Hepatic stellate cell (primary cell): ENCODE measurements around the gene GALK1.
"Not testable (repeated sequence)": the region's sequence is repeated elsewhere in the genome, so short reads cannot be mapped to it uniquely, and the experiment has no call there.

ENCODE experiments used
- DNase-seq: peaks from one replicate; pipeline ENCODE4 v3.0.0; 2011; ENCODE audit warnings: low spot score

Gene GALK1

DNA sequence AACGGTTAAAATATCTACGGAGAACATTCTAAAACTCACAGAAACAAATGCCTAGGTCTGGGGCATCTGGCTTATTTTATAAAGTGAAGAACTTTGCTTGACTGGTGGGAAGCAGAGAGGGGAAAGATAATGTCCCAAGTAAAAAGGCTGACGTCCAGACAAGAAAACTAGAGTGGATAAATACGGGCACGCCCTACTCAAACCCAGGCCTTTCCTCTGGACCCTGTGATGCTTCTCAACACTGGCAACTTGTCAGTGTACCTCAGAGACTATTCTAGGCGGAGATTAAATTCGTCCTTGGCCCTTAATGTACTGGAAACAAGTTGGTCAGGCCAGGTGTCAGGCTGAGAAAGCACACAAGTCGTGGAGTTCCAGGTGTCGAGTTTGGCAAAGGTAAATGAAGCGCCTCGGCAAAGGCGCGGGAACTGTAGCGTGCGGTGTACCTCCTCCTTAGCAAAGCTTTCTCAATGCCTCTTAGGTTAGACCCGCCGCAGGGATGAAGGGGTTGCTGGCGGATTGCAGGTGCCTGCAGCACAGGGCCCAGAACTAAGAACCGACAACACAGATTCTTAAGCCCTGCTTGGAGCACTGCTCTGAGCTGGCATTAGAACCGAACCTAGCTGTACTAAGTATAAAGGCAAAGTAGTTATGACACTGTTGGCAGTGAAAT is 18.9 kb upstream of the GALK1 start:
- DNase-seq, result no peak

- DNase-seq, result no peak
Measured at GRCh38 chr17:75783069-75783783, 18.2 kb upstream of the GALK1 start.

DNA sequence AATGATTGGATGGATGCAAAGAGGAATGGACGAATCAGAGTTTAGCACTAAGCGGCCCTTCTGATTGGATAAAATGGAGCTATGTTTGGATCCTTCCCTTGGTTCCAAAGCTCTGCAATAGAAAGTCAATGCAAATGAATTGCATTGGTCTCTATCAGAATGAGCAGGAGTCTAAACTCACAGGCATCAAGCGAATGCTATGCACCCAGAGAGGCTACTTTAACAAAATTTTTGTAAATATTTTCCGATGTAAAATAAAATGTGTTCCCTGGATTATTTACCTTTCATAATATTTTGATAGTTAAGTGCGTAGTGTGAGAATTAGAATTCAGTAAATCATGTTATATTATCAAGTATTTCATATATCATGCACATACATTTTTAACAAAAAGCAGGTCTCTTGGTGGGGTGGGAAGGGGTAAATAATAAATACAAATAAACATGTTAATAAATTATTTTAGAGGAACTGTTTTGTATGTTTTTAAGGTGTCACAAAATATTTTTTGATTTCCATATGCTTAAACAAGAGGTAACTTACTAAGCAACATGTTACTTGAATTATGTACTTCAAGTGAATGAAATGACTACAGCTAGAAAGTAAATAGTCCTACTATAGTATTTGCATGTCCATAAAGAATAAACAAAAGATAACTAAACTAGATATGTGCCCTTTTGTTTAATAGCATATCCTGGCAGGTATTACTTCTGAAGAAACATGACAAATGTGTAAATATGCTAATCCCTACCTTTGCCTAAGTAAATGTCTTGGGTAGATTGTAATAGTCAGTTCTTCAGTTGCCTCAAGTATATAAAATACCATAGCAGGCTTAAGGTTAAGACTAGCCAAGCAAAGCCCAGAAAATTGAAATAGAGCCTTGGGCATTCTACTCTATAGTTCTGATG is 15.2 kb upstream of the GALK1 start:
- no peak for DNase-seq

- peak; percentile 99 for DNase-seq
Measured at GRCh38 chr17:75779250-75779986, 14.4 kb upstream of the GALK1 start.

GRCh38 chr17:75778861-75779249 is 13.9 kb upstream of the GALK1 start:
- DNase-seq, result no peak

- not testable (repeated sequence) for DNase-seq
Measured at GRCh38 chr17:75778066-75778860, 13.3 kb upstream of the GALK1 start.

- no peak for DNase-seq
Measured at GRCh38 chr17:75777296-75777922, 12.4 kb upstream of the GALK1 start.

DNA sequence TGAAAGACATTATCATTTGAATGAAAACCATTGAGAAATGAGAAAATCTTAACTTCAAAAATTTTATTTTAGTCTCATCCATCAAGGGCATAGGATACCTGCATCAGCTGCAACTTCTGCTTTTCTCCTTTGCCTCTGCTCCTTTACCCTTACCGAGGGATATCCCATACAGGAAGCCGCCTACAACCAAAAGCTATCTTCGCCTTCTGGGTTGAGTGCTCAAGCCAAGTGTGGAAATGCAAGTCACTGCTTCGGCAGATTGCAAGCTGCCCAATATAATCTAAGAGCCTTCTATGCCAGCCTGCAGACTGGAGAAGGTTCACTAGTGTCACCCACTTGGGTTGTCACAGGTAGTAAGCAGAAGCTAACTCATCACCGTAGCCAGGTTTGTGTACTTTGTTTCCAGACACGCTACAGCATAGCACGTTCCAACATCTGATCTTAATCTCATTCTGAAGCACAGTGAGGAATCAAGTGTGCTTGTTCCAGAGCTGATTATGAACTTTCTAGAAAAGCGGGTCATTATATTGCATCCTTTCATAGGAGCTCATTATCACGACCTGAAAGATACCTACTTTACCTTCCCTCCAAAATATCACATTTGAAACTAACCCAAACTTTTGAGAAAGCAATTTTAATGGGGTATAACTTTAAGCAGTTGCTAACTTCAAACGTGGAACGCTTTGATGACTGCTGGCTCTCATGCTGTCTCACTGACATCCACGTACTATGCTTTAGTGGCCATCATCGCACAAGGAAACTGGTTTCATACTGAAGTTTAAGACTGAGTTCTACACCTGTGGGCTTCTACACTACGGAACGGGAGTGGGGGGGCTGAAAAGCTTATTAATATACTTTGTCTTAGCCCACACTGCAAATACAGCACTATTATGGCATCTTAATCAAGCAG is 11.6 kb upstream of the GALK1 start:
- no peak for DNase-seq

DNA sequence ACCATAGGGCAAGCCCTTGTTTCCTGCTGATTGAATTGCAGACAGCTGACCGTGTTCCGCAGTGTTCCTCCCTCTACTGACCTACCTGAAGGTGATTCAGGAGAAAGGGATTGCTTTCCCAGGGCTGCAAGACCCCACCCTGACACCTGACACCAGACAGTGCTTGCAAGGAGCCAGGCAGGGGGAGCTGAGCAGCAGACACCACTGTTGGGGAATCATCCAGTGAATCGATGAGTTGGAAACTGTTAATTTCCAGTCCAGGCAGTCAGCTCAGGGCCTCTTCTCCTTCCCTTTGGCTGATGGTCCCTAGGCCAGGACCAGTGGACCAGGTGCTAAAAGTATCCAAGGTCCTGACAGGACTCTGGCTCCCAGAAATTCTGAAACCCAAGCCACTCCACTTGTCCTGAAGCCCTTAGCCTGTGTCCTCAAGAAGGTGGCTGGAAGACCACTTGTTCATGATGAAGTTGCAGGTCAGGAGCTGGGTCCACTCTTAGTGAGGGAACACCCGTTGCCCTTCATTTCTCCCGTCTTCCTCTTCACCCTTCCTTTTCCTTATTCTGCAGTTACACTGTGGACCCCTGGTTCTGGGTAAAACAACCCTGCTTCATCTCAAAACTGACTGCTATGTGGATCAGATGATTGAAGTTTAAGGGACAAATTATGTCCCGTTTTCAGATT is 10.1 kb upstream of the GALK1 start:
- no peak for DNase-seq

DNA sequence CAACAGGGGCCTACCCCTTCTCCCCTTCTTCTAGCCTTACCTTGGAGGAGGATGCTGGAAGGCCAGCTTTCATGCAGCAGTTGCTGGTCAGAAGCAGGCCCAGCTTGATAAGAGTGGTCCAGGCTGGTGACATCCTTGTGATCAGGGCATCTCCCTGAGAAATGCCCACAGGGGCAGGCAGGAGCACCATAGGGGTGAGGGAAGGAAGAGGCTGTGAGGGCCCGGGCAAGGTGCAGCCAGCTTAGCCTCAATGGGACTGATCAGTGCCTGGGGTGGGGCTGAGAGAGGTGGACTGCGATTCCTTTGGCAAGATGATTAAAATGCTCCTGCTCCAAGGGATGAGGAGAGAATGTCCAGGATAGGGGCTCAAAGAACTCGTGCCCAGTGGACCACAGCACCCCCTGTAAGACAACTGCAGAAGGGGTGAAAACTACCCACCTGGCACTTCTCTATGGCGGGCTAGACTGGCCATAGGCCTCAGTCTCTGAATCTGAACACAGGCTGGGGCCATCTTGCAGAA is 9.5 kb upstream of the GALK1 start:
- DNase-seq, result no peak

DNA sequence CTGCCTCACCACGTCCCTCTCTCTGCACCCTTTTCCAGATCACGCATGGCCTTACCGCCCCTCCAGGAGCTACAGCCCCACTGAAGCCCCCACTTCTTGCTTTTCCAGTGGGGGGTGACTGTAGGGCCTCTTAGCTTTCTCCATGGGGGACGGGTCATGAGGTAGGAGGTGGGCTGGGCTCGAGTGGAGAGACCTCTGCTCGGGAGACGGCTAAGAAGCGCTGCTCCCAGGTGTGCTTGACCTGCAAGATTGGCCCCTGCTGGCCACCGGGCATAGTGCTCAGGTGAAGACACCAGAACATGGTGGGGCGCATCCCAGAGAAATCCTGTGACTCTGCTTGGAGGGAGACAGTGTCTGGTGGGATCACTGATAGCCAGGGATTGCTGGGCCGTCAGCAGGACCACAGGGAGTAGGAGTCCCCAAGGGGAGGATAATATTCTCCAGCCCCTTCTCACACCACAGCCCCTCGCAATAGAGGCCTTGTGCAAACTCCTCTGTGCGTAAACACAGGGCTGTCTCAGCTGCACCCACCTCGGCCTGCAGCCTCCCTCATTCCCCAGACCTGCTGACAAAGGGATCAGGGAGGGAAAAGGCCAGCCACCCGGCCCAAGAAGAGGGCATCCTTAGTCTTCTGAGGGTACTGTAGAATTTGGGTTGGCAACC is 8.9 kb upstream of the GALK1 start:
- DNase-seq, result no peak

DNA sequence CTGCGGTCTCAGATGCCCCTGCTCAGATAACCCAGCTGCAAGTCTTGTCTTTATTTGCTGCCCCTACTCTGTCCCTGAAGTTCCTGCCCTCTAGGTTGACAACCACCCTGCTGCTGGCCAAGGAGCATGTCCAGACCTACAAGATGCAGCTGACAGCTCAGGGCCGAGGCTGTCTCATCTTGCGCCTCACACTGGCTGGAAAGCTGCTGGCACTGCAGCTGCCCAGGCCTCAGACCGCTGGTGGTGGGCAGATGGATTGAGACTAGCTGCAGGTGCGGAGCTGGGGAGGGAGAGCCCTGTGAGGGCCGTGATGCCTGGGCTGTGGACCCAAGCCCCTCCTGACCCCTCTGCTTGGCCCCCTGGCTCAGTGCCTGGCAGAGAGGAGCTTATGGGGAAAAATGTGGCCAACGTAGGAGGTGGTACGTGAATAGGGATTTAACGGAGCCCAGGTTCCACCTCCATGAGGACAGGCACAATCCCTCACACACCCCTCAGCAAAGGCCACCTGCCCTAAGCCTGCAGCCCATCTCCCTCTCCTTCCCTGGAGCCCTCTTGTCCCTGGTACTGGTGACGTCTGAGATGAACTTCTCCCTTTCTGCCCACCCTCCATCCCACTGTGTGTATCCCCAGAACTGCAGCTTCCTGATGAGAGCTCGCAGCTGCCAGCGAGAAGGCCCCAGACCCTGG is 8.3 kb upstream of the GALK1 start:
- DNase-seq, result no peak

- no peak for DNase-seq
Measured at GRCh38 chr17:75771334-75772281, 6.6 kb upstream of the GALK1 start.

DNA sequence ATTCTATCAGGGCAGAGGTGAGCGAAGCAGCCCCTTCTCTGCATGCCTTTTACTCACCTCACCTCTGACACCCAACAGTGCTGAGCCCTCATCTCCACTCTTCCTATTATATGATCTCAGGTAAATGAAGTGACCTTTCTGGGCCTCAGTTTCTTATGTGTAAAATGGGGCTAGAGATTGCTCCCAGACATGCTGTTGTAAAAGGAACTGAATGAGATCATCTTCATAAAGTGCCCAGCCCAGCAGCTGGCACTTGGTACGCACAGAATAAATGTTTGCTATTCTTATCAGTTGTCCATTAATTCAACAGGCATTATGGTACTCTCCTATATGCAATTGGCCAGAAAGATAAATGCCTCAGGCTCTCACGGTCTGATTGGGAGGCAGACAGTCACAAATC is 4.5 kb upstream of the GALK1 start:
- DNase-seq, result no peak

- no peak for DNase-seq
Measured at GRCh38 chr17:75767881-75768280, 2.9 kb upstream of the GALK1 start.

DNA sequence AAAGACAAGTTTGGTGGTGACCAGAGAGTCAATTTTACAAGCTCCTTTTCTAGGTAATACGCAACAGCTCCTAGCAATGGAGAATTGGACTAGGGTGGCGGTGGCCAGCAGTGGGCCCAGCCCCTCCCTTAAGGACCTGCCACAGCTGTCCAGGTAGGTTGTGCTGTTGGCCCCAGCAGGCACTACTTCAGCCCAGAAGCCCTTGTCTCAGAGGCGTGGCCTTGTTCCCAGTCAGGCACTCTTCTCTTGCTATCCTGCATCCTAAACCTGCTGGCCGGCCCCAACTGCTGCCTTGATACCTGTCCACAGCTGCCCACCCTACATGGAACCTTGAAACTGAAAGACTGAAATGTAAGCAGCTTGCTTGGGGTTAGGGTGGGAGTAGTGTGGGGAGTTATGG is 989 bp upstream of the GALK1 start:
- no peak for DNase-seq

DNA sequence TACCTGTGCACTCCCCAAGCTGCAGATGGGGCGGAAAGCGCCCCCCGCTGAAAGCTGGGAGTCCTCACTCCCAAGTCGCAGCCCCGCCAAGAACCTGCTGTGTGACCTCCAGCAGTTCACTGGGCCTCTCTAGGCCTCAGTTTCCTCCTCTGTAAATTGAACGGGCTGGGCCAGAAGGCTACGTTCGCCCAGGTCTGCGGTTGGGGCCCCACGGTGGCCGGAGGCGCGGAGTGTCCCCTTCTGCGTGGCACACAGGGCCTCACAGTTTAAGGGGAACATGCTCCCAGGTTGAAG is 628 bp downstream of the GALK1 start:
- no peak for DNase-seq
